Ishikawa (cell line): ENCODE results near the gene PPP1R12C.
A peak's percentile ranks its signal among the peaks of the same experiment; 100 is the strongest.

ENCODE experiments used
- CEBPB ChIP-seq: IDR thresholded peaks from 2 replicates; pipeline ENCODE4 v1.6.1; 2012
- CREB1 ChIP-seq: IDR thresholded peaks from 2 replicates; pipeline ENCODE4 v1.6.1; 2012; ENCODE audit warnings: low read depth
- EGR1 ChIP-seq: IDR thresholded peaks from 2 replicates; pipeline ENCODE4 v1.6.1; 2012
- EP300 ChIP-seq: IDR thresholded peaks from 2 replicates; pipeline ENCODE4 v1.6.1; 2012; ENCODE audit warnings: borderline replicate concordance
- FOXM1 ChIP-seq: IDR thresholded peaks from 2 replicates; pipeline ENCODE4 v1.6.1; 2012; ENCODE audit warnings: low read depth, borderline replicate concordance
- NFIC ChIP-seq: IDR thresholded peaks from 2 replicates; pipeline ENCODE4 v1.6.1; 2012
- RAD21 ChIP-seq: IDR thresholded peaks from 2 replicates; pipeline ENCODE4 v1.6.1; 2012; ENCODE audit warnings: low read depth
- REST ChIP-seq: IDR thresholded peaks from 2 replicates; pipeline ENCODE4 v1.6.1; 2012; ENCODE audit warnings: low read depth, mild to moderate bottlenecking
- TAF1 ChIP-seq: IDR thresholded peaks from 2 replicates; pipeline ENCODE4 v1.6.1; 2012; ENCODE audit warnings: low read depth, mild to moderate bottlenecking
- TCF12 ChIP-seq: IDR thresholded peaks from 2 replicates; pipeline ENCODE4 v1.6.1; 2012; ENCODE audit warnings: low read depth
- TEAD4 ChIP-seq: IDR thresholded peaks from 2 replicates; pipeline ENCODE4 v1.6.1; 2012
- USF1 ChIP-seq: IDR thresholded peaks from 2 replicates; pipeline ENCODE4 v1.6.1; 2012
- YY1 ChIP-seq: IDR thresholded peaks from 2 replicates; pipeline ENCODE4 v1.6.1; 2012; ENCODE audit warnings: low read depth
- ZBTB7A ChIP-seq: IDR thresholded peaks from 2 replicates; pipeline ENCODE4 v1.6.1; 2012; ENCODE audit warnings: low read depth
- TF ChIP-seq, protein P1 (sequence below): IDR thresholded peaks from 2 replicates; pipeline ENCODE4 v1.6.1; 2012

PPP1R12C gene

GRCh38 chr19:55146078-55146704 is 28.8 kb upstream of the PPP1R12C start:
- TF ChIP-seq EP300 = no peak
- TF ChIP-seq, protein P1, sequence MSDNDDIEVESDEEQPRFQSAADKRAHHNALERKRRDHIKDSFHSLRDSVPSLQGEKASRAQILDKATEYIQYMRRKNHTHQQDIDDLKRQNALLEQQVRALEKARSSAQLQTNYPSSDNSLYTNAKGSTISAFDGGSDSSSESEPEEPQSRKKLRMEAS = peak; percentile 67

- TF ChIP-seq NFIC (no peak), FOXM1 (no peak), RAD21 (no peak), ZBTB7A (no peak), REST (no peak), YY1 (no peak)
Observed at GRCh38 chr19:55145232-55145631, 27.8 kb upstream of the PPP1R12C start.

- TF ChIP-seq ZBTB7A = no peak
- no peak for TF ChIP-seq FOXM1
- no peak for TF ChIP-seq NFIC
- no peak for TF ChIP-seq EP300
- TF ChIP-seq RAD21 = no peak
- no peak for TF ChIP-seq TAF1
- TF ChIP-seq, protein P1 = no peak
- TF ChIP-seq CEBPB = no peak
- TF ChIP-seq CREB1 = no peak
- TF ChIP-seq USF1 = no peak
- no peak for TF ChIP-seq YY1
- TF ChIP-seq TCF12 = no peak
- no peak for TF ChIP-seq REST
- TF ChIP-seq TEAD4 = no peak
Observed at GRCh38 chr19:55141696-55142095, 24.3 kb upstream of the PPP1R12C start.

DNA sequence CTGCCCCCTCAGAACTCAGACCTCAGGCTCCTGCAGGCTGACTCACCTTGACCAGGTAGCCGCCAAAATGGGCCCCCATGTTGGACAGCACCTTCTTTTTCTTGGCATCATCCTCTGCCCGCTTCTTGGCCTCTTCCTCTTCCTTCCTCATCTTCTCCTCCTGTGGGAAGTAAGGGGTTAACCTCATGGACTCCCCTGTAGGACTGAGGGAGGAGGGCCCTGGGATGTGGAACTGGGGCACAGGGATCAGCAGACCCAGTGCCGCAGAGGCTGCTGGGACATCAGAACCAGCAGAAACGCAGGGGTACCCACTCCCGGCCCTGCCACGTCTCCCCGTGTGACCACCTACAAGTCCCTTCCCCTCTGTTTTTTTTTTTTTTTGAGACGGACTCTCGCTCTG is 20.5 kb upstream of the PPP1R12C start:
- TF ChIP-seq TAF1 = no peak
- no peak for TF ChIP-seq FOXM1
- TF ChIP-seq EGR1 = no peak
- no peak for TF ChIP-seq CEBPB
- TF ChIP-seq, protein P1 = no peak

DNA sequence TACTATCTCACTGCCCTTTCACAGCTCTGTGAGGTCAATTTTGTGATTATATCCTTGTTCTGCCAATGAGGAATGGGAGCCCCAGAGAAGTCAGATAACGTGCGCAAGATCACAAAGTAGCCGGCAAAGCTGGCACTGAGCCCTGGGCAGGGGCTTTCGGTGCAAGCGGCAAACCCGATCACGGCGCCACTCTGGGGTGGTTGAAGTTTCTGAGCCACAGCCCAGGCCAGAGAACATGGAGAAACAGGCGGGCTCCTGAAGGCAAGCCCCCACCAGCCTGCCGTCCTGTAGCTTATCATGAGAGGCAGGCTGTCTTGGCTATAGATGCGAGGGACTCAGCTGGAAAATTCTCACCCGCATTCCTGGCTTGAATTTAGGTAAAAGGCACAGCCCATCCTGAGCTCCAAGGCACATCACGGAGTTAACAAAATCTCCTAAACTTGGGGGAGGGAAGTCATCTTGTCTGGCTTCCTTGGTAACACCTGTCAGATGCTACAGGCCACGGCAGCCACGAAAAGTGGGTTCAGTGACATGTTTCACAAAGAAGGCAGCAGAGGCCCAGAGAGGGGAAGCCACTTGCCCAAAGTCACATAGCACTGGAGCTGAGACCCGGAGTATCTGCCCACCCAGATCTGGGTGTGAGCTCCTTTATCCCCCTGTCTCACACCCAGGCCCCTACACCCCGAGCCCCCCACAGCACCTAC is 19.1 kb upstream of the PPP1R12C start:
- no peak for TF ChIP-seq REST
- TF ChIP-seq, protein P1 = no peak
- TF ChIP-seq EGR1 = no peak
- no peak for TF ChIP-seq NFIC
- no peak for TF ChIP-seq TAF1
- no peak for TF ChIP-seq CEBPB
- no peak for TF ChIP-seq CREB1
- TF ChIP-seq TEAD4 = no peak
- no peak for TF ChIP-seq FOXM1
- TF ChIP-seq TCF12 = no peak
- no peak for TF ChIP-seq ZBTB7A
